ENCODE measurements around the gene DCTN1.
A peak's percentile ranks its signal among the peaks of the same experiment; 100 is the strongest.

Gene DCTN1

DNA sequence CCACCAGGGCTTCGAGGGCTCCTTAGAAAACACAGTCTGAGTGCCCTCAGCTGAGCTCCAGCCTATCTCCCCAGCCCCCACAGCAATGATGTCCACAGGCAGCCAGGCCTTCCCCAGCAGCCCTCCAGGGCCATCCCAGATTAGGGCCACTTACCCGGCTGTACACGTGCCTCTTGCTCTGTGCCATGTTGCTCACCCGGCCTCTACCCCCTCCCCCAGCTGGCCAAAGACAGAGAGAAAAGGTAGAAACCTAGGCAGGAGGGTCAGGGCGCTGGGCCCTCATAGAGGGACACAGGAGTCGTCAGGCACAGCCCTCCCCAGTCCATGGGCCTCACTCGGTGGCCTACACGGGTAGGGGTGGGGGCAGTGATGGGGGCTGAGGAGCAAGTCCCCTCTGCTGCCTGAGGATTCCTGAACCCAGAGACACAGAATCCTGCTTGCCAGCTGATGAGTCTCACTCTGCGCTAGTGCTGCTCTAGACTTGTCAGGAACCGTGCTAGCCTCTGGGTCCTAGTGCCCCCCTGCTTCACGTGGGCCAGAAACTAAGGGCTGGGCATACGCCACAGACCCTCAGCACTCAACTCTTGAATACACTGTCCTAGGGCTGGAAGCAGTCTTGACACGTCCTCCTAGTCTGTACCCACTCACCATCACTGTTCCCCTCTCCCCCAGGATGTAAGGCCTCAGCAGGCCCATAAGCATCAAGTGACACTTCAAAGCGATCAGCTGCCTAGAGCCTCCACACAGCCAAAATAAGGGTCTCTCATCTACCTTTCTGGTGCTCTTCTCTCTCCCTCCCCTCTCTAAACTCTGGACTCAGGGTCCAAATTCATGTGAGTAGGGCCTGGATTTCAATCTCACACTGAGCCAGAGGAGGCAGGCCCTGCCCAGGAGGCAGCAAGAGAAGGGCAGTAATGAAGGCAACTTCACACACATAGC is at the start of gene DCTN1:
TSS of gene DCTN1 (minus strand) at position 461 of the 939 bp plus-strand sequence. CDS start at position 187, 274 bp downstream.
- peak within 1 kb of the TSS; percentile 43 for H3K4me3 ChIP-seq (ENCODE audit: low read length)
- peak; percentile 76 for DNase-seq (ENCODE audit: low read depth)
- no peak for TF ChIP-seq CTCF (IDR thresholded peaks at IDR 0.05; ENCODE audit: insufficient read depth, low read depth, low read length, missing control alignments)

GRCh38 chr2:74428675-74429074 is 48.6 kb upstream of the DCTN1 start:
- no peak overlapping the region for H3K4me3 ChIP-seq (ENCODE audit: low read length)
- no peak for TF ChIP-seq CTCF (IDR thresholded peaks at IDR 0.05; ENCODE audit: insufficient read depth, low read depth, low read length, missing control alignments)
- no peak for DNase-seq (ENCODE audit: low read depth)

DNA sequence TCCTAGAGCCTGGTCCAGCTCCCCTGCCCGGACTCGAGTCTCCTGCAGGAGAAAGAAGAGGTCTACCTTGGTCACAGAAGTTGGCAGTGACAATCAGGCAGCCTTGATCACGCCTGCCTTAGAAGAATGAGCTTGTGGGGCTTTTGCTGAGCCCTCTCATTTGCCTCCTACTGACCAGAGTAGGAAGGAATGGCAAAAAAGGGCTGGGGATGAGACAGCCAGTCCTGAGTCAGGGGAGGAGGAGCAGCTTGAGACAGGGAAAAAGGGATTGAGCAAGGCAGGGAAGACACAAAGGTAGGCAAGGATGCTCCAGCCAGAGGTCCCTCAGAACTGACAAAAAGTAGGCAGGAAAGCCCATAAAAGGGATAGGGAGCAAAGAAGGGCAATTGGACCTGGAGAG is 47.4 kb upstream of the DCTN1 start:
- no peak overlapping the region for H3K4me3 ChIP-seq (ENCODE audit: low read length)
- peak; percentile 73 for DNase-seq (ENCODE audit: low read depth)
- no peak for TF ChIP-seq CTCF (IDR thresholded peaks at IDR 0.05; ENCODE audit: insufficient read depth, low read depth, low read length, missing control alignments)

GRCh38 chr2:74426181-74426758 is 46.2 kb upstream of the DCTN1 start:
- H3K4me3 ChIP-seq (ENCODE audit: low read length): no peak overlapping the region
- no peak for TF ChIP-seq CTCF (IDR thresholded peaks at IDR 0.05; ENCODE audit: insufficient read depth, low read depth, low read length, missing control alignments)
- no peak for DNase-seq (ENCODE audit: low read depth)

DNA sequence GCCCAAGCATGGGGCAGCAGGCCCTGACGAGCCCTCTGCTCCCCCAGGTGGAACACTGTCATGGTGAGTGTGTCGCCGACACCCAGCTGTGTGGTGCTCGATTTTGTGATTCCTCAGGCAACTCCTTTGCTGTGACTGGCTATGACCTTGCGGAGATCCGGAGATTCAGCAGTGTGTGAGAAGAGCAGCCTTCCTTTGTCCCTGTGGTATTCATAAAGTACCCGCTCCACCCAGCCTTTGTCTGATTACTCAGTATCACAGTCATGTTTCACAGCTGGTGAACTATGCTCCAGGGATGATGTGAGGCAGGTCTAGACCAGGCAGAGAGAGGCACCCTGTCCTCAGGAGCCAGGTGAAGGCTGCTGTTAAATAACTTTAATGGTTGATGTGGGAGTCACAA is 45.4 kb upstream of the DCTN1 start:
- no peak for TF ChIP-seq CTCF (IDR thresholded peaks at IDR 0.05; ENCODE audit: insufficient read depth, low read depth, low read length, missing control alignments)
- DNase-seq (ENCODE audit: low read depth): peak; percentile 99
- no peak overlapping the region for H3K4me3 ChIP-seq (ENCODE audit: low read length)

- TF ChIP-seq CTCF (IDR thresholded peaks at IDR 0.05; ENCODE audit: insufficient read depth, low read depth, low read length, missing control alignments): no peak
- DNase-seq (ENCODE audit: low read depth): no peak
- H3K4me3 ChIP-seq (ENCODE audit: low read length): no peak overlapping the region
These were observed 44.9 kb upstream of the DCTN1 start for GRCh38 chr2:74424995-74425406.

All from epithelial cell of esophagus (primary cell).